GM21423 (cell line): ENCODE measurements around the gene PPM1E.
"Not testable (repeated sequence)": the region's sequence is repeated elsewhere in the genome, so short reads cannot be mapped to it uniquely, and the experiment has no call there.

Experiments
- ATAC-seq: cut with Tn5 transposase; IDR thresholded peaks from one replicate; pipeline ENCODE4 v1.9.1; 2021; ENCODE audit warnings: mild to moderate bottlenecking, moderate library complexity; ENCODE audit not compliant: unreplicated experiment

Gene PPM1E

GRCh38 chr17:58778482-58778881, 22.8 kb downstream of the PPM1E start:
- not testable (repeated sequence) for ATAC-seq

DNA sequence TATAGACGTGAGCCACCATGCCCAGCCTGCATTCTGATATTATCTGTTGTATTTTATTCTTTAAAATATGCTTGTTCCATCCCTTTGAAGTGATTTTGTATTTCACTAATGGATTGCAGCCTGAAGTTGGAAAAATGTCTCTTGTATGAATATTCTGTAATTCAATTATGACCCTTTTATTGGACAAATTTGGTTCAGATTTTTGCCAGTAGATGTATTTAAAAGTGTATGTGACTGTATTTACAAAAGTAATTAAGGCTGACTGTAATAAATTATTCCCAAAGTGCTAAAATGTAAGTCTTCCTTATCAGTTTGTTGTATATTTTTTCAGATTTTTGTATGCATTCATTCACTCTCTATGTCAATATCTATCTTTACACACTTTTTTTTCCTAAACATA, 23.8 kb downstream of the PPM1E start:
- ATAC-seq: no peak

DNA sequence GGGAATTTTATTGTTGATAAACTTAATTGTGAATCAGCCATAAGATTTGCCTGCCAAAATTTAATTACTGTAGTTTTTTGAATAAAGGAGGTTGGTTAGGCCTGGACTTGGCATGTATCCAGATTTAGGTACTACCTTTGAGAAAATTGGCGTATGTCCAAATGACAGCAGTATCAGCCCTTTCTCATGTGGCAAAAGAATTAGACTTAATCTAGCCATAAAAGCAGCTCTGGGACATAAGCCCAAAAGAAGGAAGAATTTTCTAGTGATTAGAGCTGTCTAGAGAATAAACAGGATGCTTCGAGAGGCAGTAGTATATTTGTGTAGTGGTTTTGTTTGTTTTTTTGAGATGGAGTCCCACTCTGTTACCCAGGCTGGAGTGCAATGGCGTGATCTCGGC, 27.7 kb downstream of the PPM1E start:
- no peak for ATAC-seq

DNA sequence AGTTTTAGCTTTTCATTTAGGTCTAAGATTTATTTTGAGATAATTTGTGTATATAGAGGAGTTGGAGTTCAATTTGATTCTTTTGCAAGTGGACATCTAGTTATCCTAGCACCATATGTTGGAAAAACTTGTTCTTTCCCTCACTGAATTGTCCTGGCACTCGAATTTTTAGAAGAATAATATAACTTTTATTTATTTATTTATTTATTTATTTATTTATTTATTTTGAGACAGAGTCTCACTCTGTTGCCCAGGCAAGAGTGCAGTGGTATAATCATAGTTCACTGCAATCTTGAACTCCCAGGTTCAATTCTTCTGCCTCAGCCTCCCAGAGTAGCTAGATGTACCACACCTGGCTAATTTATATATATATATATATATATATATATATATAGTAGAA, 29.4 kb downstream of the PPM1E start:
- ATAC-seq: no peak

GRCh38 chr17:58786586-58787295, 31.1 kb downstream of the PPM1E start:
- ATAC-seq: no peak

DNA sequence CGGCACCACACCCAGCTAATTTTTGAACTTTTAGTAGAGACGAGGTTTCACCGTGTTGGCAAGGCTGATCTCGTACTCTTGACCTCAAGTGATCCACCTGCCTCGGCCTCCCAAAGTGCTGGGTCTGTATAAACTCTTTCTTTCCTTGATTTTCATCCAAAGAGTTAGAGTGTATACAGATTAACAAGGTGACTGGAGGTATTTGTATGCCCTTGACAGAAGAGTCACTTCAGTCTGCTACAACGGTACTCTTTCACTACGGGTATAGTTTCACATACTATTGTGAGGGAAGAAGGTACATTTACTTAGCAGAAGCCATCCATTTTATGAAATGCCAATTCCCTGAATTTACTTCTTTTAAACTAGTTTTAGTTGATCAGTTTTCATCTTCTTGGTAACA, 32.5 kb downstream of the PPM1E start:
- ATAC-seq: no peak

- no peak for ATAC-seq
These were observed 33.5 kb downstream of the PPM1E start for GRCh38 chr17:58789160-58789559.

GRCh38 chr17:58789831-58790230, 34.2 kb downstream of the PPM1E start:
- ATAC-seq: no peak

GRCh38 chr17:58794508-58794907, 38.9 kb downstream of the PPM1E start:
- not testable (repeated sequence) for ATAC-seq

- ATAC-seq: no peak
These were observed 46.5 kb downstream of the PPM1E start for GRCh38 chr17:58802188-58802587.

GRCh38 chr17:58806046-58806445, 50.4 kb downstream of the PPM1E start:
- ATAC-seq: no peak

DNA sequence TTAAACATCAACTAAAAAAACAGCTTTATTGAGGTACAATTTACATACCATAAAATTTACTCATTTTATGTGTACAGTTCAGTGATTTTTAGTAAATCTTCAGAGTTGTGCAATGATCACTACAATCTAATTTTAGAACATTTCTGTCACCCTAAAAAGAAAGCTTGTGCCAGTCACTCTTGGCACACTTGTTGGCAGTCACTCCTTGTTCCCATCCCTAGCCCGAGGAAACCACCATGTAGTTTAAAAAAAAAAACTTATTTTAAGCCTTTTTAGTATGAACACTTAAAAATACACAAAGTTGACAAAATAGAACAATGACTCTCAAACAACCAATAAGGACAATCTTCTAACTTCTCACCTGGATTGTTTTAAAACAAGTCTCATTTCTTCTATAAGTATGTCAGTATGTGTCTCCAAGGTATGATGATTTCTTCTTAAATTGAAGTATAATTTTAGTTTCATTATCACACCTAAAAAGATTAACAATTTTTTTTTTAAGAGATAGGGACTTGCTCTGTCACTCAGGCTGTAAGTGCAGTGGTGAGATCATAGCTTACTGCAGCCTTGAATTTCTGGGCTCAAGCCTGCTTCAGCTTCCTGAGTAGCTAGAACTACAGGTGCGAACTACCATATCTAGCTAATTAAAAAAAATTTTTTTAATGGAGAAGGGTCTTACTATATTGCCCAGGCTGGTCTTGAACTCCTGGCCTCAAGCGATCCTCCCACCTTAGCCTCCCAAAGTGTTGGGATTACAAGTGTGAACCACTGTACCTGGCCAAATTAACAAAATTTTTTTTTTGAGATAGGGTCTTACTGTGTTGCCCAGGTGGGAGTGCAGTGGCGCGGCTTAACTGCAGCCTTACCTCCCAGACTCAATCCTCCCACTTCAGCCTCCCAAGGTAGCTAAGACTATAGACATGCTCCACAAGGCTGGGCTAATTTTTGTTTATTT, 53.2 kb downstream of the PPM1E start:
- no peak for ATAC-seq

DNA sequence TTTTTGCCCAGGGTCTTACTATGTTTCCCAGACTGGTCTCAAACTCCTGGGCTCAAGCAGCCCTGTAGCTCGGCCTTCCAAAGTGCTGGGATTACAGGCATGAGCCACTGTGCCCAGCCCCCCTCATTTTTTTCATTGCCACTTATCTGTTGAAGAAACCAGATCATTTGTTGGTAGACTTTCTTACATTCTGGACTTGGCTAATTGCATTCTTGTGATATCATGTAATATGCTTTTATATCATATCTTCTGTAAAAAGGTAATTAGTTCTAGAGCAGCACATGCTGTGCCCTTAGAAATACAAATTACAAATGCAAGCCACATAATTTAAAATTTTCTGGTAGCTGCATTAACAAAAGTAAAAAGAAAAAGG, 53.9 kb downstream of the PPM1E start:
- no peak for ATAC-seq

- no peak for ATAC-seq
These were observed 55.6 kb downstream of the PPM1E start for GRCh38 chr17:58811290-58811689.

GRCh38 chr17:58813712-58814111, 58.1 kb downstream of the PPM1E start:
- ATAC-seq: no peak

GRCh38 chr17:58818654-58819053, 63.0 kb downstream of the PPM1E start:
- ATAC-seq: no peak

DNA sequence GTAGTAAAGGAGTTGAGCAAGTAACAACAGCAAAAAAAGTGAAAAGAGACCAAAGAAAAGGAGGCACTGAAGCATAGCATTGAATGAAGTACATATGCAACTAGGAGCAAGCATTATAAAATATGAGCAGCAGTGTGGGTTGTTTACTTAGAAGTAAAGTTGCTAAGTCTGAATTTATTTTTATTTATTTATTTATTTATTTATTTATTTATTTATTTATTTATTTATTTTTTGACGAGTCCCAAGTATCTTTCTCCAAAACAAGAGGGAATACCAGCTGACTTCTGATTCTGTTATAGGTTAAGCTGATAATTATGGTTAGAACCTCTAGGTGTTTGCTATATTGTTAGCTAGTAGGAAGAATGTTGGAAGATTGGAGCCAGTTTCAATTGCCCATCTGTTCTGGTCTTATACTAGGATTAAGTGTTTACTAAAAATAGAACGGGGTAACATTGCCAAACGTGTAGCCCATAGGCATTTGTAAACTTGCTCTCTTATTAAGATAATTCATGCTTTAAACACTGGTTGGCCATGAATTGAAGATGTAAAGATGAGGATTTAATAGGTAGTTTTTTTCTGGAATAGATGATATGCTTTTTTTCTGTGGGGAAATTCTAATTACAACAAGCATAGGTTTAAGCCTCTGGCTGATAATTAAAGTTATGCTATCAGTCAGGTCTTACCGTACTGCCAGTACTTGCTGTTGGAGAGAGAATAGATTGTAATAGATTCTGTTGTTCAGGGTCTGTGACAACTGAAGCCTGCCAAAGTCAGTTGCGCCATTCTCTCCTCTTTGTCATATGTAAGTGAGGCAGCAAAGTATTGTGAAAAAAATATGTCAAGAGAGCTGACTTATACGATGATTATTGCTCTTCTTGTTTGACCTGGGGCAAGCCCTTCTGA, 66.7 kb downstream of the PPM1E start:
- ATAC-seq: no peak

GRCh38 chr17:58823051-58823525, 67.4 kb downstream of the PPM1E start:
- no peak for ATAC-seq

- ATAC-seq: no peak
These were observed 73.6 kb downstream of the PPM1E start for GRCh38 chr17:58829172-58829637.

DNA sequence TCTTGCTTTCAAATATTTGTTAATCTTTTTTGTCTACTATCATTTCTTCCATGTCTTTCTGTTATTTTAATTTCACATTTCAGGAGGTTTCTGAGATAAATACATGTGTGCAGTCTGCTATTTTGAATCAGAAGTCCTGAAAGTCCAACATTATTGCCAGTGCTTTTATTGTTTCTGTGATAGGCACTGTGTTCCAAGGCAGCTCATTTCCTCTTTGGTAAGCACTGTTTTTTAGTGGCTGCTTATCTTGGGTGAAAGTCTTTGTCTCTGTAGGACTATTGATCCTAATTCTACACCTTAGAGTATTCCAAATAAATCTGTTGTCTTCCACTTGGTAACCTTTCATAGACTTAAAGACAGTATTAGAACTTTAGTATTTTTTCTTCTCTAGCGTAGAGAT, 76.1 kb downstream of the PPM1E start:
- ATAC-seq: no peak

DNA sequence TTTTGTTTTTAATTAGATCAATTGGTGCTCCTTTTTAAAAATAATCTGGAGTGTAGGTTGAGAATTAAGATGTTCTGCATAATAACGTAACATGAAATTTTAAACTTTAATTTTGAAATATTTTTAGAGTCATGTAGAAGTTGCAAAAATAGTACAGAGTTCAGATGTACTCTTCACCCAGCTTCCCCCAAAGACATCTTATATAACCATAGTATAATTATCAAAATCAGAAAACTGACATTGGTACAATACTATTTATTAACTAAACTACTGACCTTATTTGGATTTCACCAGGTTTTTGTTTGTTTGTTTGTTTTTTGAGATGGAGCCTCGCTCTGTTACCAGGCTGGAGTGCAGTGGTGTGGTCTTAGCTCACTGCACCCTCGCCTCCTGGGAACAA, 76.9 kb downstream of the PPM1E start:
- no peak for ATAC-seq
